Spleen (tissue), 11 donors: ENCODE data around the gene DUSP3. TPM values are rescaled to one million over a fixed set of nuclear protein-coding genes. Genes with fewer than 3 reads are reported as not detected.

Experiments used
- DNase-seq: peaks from one replicate; pipeline ENCODE4 v3.0.0-alpha.2; 2020
- H3K27ac ChIP-seq, 8 donors: fragments of 200-600 bp; sonication (generic) in 7 of 8; 1 replicate in 4 of 8; 2 replicates in 4 of 8; pipeline versions ENCODE4 v1.5.0 to v1.8.0; 2016 to 2021; ENCODE audit warnings: inconsistent platforms in 4 of 8, mild to moderate bottlenecking in 4 of 8, moderate library complexity in 1 of 8
- H3K27me3 ChIP-seq, 7 donors: fragments of 200-600 bp; sonication (generic) in 6 of 7; replicated peaks in 1 of 7; 1 replicate in 4 of 7; 2 replicates in 3 of 7; pipeline versions ENCODE4 v1.5.0 to v1.8.0; 2016 to 2021; ENCODE audit warnings: inconsistent platforms in 3 of 7, mild to moderate bottlenecking in 1 of 7
- H3K36me3 ChIP-seq, 6 donors: fragments of 200-600 bp; sonication (generic) in 5 of 6; 1 replicate in 4 of 6; 2 replicates in 2 of 6; pipeline versions ENCODE4 v1.5.0 to v1.8.0; 2016 to 2021; ENCODE audit warnings: inconsistent platforms in 2 of 6
- H3K4me1 ChIP-seq, 6 donors: fragments of 200-600 bp; sonication (generic) in 5 of 6; 1 replicate in 3 of 6; 2 replicates in 3 of 6; pipeline versions ENCODE4 v1.5.0 to v1.8.0; 2016 to 2021; ENCODE audit warnings: inconsistent platforms in 3 of 6
- H3K4me3 ChIP-seq, 8 donors: fragments of 200-600 bp; sonication (generic) in 7 of 8; 1 replicate in 4 of 8; 2 replicates in 4 of 8; pipeline versions ENCODE4 v1.5.0 to v1.8.0; 2016 to 2021; ENCODE audit warnings: inconsistent platforms in 4 of 8, mild to moderate bottlenecking in 4 of 8, moderate library complexity in 2 of 8
- H3K9me3 ChIP-seq, 8 donors: fragments of 200-600 bp; sonication (generic) in 7 of 8; 1 replicate in 4 of 8; 2 replicates in 4 of 8; pipeline versions ENCODE4 v1.5.0 to v1.8.0; 2016 to 2021; ENCODE audit warnings: inconsistent platforms in 4 of 8
- POLR2A ChIP-seq, 3 donors: fragments of 450-650 bp; IDR thresholded peaks; one replicate each; pipeline ENCODE4 v1.5.1; 2017; ENCODE audit warnings: antibody characterized with exemption in 3 of 3, mild to moderate bottlenecking in 1 of 3
- POLR2AphosphoS5 ChIP-seq, 3 donors: sonication (generic); formaldehyde crosslinking; IDR thresholded peaks; one replicate each; pipeline ENCODE4 v1.5.1; 2017; ENCODE audit warnings: antibody characterized with exemption in 3 of 3
- WGBS, 5 donors: extraction: QIAGEN DNeasy Blood & Tissue Kit in 3 of 5; methylation state at CpG; one replicate each; pipeline versions ENCODE4 v1.1.5 to v1.1.7; 2013 to 2018; 5-methylcytosine and 5-hydroxymethylcytosine counted together
- intact Hi-C: fragments of 100-400 bp; cut with DNase I; formaldehyde crosslinking; loops from one replicate; pipeline ENCODE4 v1.15.0; 2023; ENCODE audit warnings: low total_unique reads
- polyA plus RNA-seq, 3 donors: library from polyadenylated mRNA; stranded (reverse); fragments of 200-250 nt; gene quantifications; one replicate each; pipeline ENCODE4 v1.2.1, GENCODE V29; 2013
- total RNA-seq, 7 donors: library from RNA; depleted of rRNA in 3 of 7; stranded (reverse); fragments of >200 nt in 3 of 7; fragmentation: NEBNext Ultra II Directional in 4 of 7; extraction: Animal tissue kit (Norgen Biotek cat#: 25700) in 4 of 7; gene quantifications; one replicate each; pipeline versions ENCODE4 v1.1.0 to v1.2.1, GENCODE V29; 2016 to 2021
- TF ChIP-seq, protein P1 (sequence below), 11 experiments: fragments of 200-600 bp in 7 of 11; fragments of 450-650 bp in 4 of 11; sonication (generic) in 4 of 11; IDR thresholded peaks in 8 of 11; conservative IDR thresholded peaks in 3 of 11; 1 replicate in 7 of 11; 2 replicates in 4 of 11; pipeline versions ENCODE4 v1.4.0 to v1.8.0; 2016 to 2021; ENCODE audit warnings: antibody characterized with exemption in 11 of 11, inconsistent platforms in 4 of 11, mild to moderate bottlenecking in 1 of 11
- donor health status: healthy with polysubstance abuse.
- donor health status: DM: no; HTN: no; CAD: no; lungs with moderate emphysema.
- donor health status: DM: no; HTN: no; CAD: no.
- donor health status: Bipolar disorder and iron deficiency.
- donor health status: healthy.
- donor health status: DM: no; HTN: no; CAD: no.
- donor health status: DM: yes; HTN: yes; CAD: no.

DUSP3 gene
- total and polyA plus RNA-seq, 10 donors: 25.7 to 96.2 (median 68.9) TPM

GRCh38 chr17:43809121-43809520 lies 30.3 kb upstream of the DUSP3 start:
- DNase-seq: no peak
- H3K4me1 ChIP-seq: peaks cover 0 to 5% (median 0%) of the 10 kb centered on the region in 6 donors
- H3K4me3 ChIP-seq: no peak overlapping the region
- TF ChIP-seq, protein P1, sequence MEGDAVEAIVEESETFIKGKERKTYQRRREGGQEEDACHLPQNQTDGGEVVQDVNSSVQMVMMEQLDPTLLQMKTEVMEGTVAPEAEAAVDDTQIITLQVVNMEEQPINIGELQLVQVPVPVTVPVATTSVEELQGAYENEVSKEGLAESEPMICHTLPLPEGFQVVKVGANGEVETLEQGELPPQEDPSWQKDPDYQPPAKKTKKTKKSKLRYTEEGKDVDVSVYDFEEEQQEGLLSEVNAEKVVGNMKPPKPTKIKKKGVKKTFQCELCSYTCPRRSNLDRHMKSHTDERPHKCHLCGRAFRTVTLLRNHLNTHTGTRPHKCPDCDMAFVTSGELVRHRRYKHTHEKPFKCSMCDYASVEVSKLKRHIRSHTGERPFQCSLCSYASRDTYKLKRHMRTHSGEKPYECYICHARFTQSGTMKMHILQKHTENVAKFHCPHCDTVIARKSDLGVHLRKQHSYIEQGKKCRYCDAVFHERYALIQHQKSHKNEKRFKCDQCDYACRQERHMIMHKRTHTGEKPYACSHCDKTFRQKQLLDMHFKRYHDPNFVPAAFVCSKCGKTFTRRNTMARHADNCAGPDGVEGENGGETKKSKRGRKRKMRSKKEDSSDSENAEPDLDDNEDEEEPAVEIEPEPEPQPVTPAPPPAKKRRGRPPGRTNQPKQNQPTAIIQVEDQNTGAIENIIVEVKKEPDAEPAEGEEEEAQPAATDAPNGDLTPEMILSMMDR (IDR thresholded peaks at IDR 0.05 in 8 of 11, conservative IDR thresholded peaks at IDR 0.05 in 3 of 11): no peak
- TF ChIP-seq POLR2A (IDR thresholded peaks at IDR 0.05): no peak
- no peak for TF ChIP-seq POLR2AphosphoS5 (IDR thresholded peaks at IDR 0.05)
- H3K27ac ChIP-seq: no peak overlapping the region
- peaks cover 0 to 13% (median 0%) of the 10 kb centered on the region in 7 donors for H3K27me3 ChIP-seq
- WGBS, 5 donors: 88 to 94% (median 92%) methylated on average over 5 of the region's 5 CpGs
- intact Hi-C loops: no loop called here
- no peaks in the 10 kb centered on the region for H3K9me3 ChIP-seq
- H3K36me3 ChIP-seq: peaks cover 0 to 16% (median 0%) of the 10 kb centered on the region in 6 donors

GRCh38 chr17:43808076-43808475 lies 29.3 kb upstream of the DUSP3 start:
- H3K4me1 ChIP-seq: peaks cover 0 to 14% (median 0%) of the 10 kb centered on the region in 6 donors
- H3K27ac ChIP-seq: no peak overlapping the region
- no peaks in the 10 kb centered on the region for H3K9me3 ChIP-seq
- DNase-seq: no peak
- 72 to 95% (median 76%) methylated on average over 4 of the region's 4 CpGs for WGBS, 5 donors
- H3K36me3 ChIP-seq: peaks cover 0 to 7% (median 0%) of the 10 kb centered on the region in 6 donors
- H3K4me3 ChIP-seq: no peak overlapping the region
- no peak for TF ChIP-seq POLR2AphosphoS5 (IDR thresholded peaks at IDR 0.05)
- TF ChIP-seq POLR2A (IDR thresholded peaks at IDR 0.05): no peak
- TF ChIP-seq, protein P1 (IDR thresholded peaks at IDR 0.05 in 8 of 11, conservative IDR thresholded peaks at IDR 0.05 in 3 of 11): no peak
- intact Hi-C loops: no loop called here
- H3K27me3 ChIP-seq: peaks cover 0 to 6% (median 0%) of the 10 kb centered on the region in 7 donors

GRCh38 chr17:43805117-43805516 lies 26.3 kb upstream of the DUSP3 start:
- no peaks in the 10 kb centered on the region for H3K36me3 ChIP-seq
- H3K4me1 ChIP-seq: peaks cover 0 to 14% (median 0%) of the 10 kb centered on the region in 6 donors
- H3K4me3 ChIP-seq: no peak overlapping the region
- TF ChIP-seq POLR2AphosphoS5 (IDR thresholded peaks at IDR 0.05) (no peak), POLR2A (IDR thresholded peaks at IDR 0.05) (no peak)
- TF ChIP-seq, protein P1 (IDR thresholded peaks at IDR 0.05 in 8 of 11, conservative IDR thresholded peaks at IDR 0.05 in 3 of 11): no peak
- H3K27ac ChIP-seq: no peak overlapping the region
- intact Hi-C loops: no loop called here
- H3K27me3 ChIP-seq: peaks cover 0 to 3% (median 0%) of the 10 kb centered on the region in 7 donors
- no peaks in the 10 kb centered on the region for H3K9me3 ChIP-seq
- DNase-seq: no peak

DNA sequence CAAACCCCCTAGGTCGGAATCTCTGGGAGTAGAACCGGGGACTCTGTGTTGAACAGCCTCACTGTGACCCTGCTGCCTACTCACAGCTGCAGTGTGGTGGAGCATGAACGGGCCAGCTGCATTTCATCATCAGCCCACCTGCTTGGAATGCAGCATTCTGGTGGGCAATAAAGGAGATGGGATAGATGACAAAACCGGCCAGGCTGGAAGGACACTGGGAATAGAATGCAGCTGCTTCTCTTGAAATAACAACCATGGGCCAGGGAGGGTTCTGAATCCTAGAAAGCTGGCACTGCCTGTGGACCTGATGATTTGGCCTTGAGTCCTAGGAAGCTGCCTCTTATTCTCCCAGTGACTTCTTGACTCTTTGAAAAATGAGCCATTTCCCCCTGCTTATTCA lies 25.0 kb upstream of the DUSP3 start:
- TF ChIP-seq, protein P1 (IDR thresholded peaks at IDR 0.05 in 8 of 11, conservative IDR thresholded peaks at IDR 0.05 in 3 of 11): no peak
- TF ChIP-seq POLR2AphosphoS5 (IDR thresholded peaks at IDR 0.05): no peak
- no peak for TF ChIP-seq POLR2A (IDR thresholded peaks at IDR 0.05)
- no peak for DNase-seq
- H3K9me3 ChIP-seq: no peaks in the 10 kb centered on the region
- peaks cover 0 to 9% (median 0%) of the 10 kb centered on the region in 7 donors for H3K27me3 ChIP-seq
- H3K4me1 ChIP-seq: peaks cover 0 to 14% (median 0%) of the 10 kb centered on the region in 6 donors
- intact Hi-C loops: no loop called here
- H3K36me3 ChIP-seq: no peaks in the 10 kb centered on the region
- H3K4me3 ChIP-seq: no peak overlapping the region
- WGBS, 5 donors: 52 to 72% (median 66%) methylated on average over 3 to 4 of the region's 4 CpGs
- no peak overlapping the region for H3K27ac ChIP-seq
